Sigmoid colon (tissue), 4 donors: ENCODE data around the gene CNTNAP5.

ENCODE experiments used
- EP300 ChIP-seq, 4 donors: sonication (generic); formaldehyde crosslinking; IDR thresholded peaks; one replicate each; pipeline ENCODE4 v1.6.1; 2017; ENCODE audit warnings: antibody characterized with exemption in 4 of 4
- POLR2A ChIP-seq, 2 donors: fragments of 450-650 bp; IDR thresholded peaks; one replicate each; pipeline ENCODE4 v1.6.1; 2016; ENCODE audit warnings: antibody characterized with exemption in 2 of 2, mild to moderate bottlenecking in 2 of 2, moderate library complexity in 2 of 2
- POLR2AphosphoS5 ChIP-seq, 4 donors: sonication (generic); formaldehyde crosslinking; IDR thresholded peaks; one replicate each; pipeline ENCODE4 v1.6.1; 2017; ENCODE audit warnings: antibody characterized with exemption in 4 of 4

GRCh38 chr2:124886216-124886615, 861.1 kb downstream of the CNTNAP5 start:
- no peak for TF ChIP-seq POLR2A (IDR thresholded peaks at IDR 0.05)
- no peak for TF ChIP-seq POLR2AphosphoS5 (IDR thresholded peaks at IDR 0.05)
- no peak for TF ChIP-seq EP300 (IDR thresholded peaks at IDR 0.05)
